SK-N-SH (cell line): ENCODE results near the gene G6PC2.

Experiments used
- CTCF ChIP-seq: fragments of 200-600 bp; sonication (generic); IDR thresholded peaks from 2 replicates; pipeline ENCODE4 v1.6.1; 2017; ENCODE audit warnings: antibody characterized with exemption, mild to moderate bottlenecking, moderate library complexity
- GABPA ChIP-seq: IDR thresholded peaks from 2 replicates; pipeline ENCODE4 v1.4.0; 2012; ENCODE audit warnings: low read depth, mild to moderate bottlenecking
- GATA2 ChIP-seq: sonication (generic); formaldehyde crosslinking; IDR thresholded peaks from 2 replicates; pipeline ENCODE4 v1.5.0; 2020; ENCODE audit warnings: mild to moderate bottlenecking, missing genetic modification reagents
- NRF1 ChIP-seq: IDR thresholded peaks from 2 replicates; pipeline ENCODE4 v1.6.1; 2012; ENCODE audit warnings: low read depth, mild to moderate bottlenecking, low read length
- POLR2AphosphoS5 ChIP-seq: IDR thresholded peaks from 2 replicates; pipeline ENCODE4 v1.6.1; 2012; ENCODE audit warnings: low read depth, low read length
- TF ChIP-seq, protein P1 (sequence below): IDR thresholded peaks from 2 replicates; pipeline ENCODE4 v1.4.0; 2012; ENCODE audit warnings: low read depth

DNA sequence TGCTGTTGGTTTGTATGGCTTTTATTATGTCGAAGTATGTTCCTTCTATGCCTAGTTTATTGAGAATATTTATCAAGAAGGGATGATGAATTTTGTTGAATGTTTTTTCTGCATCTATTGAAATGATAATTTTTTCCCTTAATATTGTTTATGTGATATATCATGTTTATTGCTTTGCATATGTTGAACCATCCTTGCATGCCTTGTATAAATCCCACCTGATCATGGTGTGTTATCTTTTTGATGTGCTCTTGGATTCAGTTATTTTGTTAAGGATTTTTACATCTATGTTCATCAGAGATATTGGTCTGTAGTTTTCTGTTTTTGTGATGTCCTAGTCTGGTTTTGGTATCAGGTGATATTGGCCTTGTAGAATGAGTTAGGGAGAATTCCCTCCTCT is 50.8 kb downstream of the G6PC2 start:
- TF ChIP-seq CTCF (no peak), POLR2AphosphoS5 (no peak), GABPA (no peak), GATA2 (CRISPR knock-in tag) (no peak), NRF1 (no peak)
- TF ChIP-seq, protein P1, sequence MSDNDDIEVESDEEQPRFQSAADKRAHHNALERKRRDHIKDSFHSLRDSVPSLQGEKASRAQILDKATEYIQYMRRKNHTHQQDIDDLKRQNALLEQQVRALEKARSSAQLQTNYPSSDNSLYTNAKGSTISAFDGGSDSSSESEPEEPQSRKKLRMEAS = no peak
